GM19328 (cell line): ENCODE data around the gene ABL2.
"Not testable (repeated sequence)": the region's sequence is repeated elsewhere in the genome, so short reads cannot be mapped to it uniquely, and the experiment has no call there.

Experiments
- ATAC-seq: cut with Tn5 transposase; IDR thresholded peaks from one replicate; pipeline ENCODE4 v1.9.1; 2021; ENCODE audit warnings: mild to moderate bottlenecking, moderate library complexity; ENCODE audit not compliant: unreplicated experiment

The ABL2 gene

DNA sequence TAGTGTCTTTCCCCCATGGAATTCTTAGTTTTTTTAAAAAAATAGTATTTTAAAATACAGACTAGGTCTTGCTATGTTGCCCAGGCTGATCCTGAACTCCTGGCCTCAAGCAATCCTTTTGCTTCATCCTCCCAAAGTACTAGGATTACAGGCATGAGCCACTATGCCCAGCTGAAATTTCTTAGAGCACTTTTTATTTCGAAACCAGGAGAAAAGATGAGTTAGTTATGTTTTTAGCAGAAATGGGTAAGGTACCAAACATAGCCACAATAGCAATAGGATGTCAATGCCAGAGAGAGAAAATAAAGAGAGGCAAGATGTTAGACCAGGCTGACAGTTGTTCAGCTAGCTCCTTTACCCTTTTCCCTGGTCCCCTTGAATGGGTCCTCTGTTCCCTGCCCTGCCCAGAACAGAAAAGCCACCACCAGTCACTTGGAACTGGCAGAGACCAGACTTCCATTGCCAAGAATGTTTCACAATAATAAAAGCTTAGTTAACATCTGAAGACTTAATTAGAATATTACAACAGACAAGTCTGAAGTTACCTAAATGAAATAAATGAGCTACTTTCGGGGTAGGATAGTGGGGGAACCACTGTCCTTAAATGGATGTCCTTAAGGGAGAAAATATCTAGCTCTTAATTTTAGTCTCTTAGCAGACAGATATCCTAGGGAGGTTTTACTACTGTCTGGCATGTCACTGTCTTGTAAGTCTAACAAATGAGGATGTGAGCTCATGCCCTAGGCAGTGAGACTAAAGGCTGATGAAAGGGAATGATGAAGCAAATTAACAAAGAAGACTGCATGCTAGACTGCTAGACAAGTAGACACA is 54.3 kb downstream of the ABL2 start:
- no peak for ATAC-seq

DNA sequence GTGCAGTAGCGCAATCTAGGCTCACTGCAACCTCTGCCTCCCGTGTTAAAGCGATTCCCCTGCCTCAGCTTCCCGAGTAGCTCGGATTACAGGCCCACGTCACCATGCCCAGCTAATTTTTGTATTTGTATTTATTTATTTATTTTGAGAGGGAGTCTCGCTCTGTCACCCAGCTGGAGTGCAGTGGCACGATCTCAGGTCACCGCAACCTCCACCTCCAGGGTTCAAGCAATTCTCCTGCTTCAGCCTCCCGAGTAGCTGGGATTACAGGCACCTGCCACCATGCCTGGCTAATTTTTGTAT is 59.1 kb downstream of the ABL2 start:
- not testable (repeated sequence) for ATAC-seq

DNA sequence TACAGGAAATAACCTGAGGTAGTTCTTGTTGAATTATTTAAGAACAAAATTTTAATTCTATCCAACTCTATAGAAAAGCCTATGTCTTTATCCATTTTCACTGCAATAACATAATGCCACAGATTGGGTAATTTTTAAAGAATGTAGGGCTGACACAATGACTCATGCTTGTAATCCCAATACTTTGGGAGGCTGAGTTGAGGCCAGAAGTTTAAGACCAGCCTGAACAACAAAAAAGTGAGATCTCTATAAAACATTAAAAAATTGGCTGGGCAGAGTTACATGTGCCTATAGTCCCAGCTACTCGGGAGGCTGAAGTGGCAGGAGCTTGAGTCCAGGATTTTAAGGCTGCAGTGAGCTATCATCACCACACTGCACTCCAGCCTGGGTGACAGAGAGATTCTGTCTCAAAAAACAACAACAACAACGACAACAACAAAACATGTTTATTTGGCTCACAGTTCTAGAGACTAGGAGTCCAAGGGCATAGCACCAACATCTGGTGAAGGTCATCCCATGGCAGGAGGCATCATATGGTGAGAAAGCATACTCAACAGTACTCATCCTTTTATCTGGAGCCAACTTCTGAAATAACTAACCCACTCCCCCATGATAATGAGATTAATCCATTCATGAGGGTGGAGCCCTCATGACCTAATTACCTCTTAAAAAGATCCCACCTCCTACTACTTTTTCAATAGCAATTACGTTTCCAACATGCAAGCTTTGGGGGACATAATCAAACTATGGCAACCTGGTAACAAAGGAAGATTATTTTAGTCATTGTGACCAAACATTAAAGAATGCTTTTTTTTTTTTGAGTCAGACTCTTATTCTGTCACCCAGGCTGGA is 59.6 kb downstream of the ABL2 start:
- ATAC-seq, result no peak

DNA sequence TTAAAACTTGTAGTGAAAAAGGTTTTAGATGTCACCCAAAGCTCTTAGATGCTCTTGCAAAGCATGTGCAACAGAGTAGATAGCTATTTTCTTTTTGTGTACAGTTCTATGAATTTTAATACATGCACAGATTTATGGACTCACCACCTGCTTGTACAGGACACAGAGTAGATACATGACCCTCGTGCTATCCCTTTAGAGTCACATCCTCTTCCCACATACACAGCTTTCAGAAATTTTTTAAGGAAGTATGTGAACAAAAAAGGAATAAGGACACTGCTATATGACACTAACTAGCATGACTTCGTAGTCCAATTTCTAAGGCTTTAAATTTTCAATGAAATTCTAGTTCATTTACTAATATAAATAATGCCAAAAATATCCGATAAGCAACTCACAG is 60.9 kb downstream of the ABL2 start:
- no peak for ATAC-seq

DNA sequence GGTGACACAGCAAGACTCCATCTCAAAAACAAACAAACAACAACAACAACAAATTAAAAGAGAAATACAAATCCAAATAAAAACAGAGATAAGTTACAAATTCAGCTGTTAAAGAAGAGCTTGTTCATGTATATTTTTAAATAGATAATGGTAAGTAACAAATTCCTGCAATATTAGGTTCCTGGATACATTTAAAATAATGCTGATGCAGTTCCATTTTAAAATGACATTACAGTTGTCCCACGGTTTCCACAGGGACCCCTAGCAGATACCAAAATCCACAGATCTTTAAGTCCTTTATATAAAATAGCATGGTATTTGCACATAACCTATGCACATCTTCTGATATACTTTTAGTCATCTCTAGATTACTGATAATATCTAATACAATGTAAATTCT is 61.5 kb downstream of the ABL2 start:
- no peak for ATAC-seq

DNA sequence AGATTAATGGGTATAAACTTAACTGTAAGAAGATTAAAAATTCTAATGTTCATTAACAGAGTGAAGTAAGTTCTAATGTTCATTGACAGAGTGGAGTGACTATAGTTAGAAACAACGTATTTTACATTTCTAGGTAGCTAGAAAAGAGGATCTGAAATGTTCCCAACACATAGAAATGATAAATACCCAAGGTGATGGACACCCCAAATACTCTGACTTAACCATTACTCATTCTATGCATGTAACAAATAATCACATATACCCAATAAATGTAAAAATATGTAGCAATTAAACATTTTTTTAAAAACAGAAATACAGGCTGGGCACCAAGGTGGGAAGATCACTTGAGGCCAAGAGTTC is 62.1 kb downstream of the ABL2 start:
- ATAC-seq, result no peak

DNA sequence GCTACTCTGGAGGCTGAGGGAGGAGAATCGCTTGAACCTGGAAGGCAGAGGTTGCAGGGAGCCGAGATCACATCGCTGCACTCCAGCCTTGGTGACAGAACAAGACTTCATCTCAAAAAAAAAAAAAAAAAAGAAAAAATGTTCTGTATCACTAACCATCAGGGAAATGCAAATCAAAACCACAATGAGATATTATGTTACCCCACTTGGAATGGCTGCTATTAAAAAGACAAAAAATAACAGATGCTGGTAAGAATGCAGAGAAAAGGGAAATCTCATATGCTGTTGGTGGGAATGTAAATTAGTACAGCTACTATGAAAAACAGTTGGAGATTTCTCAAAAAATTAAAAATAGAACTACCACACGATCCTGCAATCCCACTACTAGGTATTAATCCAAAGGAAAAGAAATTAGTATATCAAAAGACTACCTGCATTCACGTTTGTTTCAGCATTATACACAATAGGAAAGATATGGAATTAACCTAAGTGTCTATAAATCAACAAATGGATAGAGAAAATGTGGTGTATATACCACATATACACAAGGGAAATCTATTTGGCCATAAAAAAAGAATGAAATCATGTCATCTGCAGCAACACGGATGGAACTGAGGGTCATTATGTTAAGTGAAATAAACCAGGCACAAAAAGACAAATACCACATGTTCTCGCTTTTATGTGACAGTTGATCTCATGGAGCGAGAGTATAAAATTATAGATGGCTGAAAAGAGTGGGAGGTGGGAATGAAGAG is 62.6 kb downstream of the ABL2 start:
- no peak for ATAC-seq

DNA sequence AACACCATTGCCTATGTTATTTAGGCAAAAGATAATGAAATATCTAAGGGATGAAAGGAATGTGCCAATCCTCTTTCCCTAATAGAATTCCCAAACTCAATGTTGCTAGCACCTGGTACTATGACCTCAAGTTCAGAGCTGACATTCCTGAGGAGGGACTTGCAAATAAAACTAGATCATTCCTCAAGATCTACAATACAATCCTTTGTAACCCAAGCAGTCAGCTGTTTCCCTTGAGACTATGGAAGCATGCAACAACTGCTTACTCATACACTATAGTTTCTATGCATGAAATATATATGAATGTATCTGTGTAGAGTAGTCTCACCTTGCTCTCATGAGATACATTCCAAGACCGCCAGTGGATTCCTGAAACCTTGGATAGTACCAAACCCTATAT is 65.0 kb downstream of the ABL2 start:
- ATAC-seq, result no peak

DNA sequence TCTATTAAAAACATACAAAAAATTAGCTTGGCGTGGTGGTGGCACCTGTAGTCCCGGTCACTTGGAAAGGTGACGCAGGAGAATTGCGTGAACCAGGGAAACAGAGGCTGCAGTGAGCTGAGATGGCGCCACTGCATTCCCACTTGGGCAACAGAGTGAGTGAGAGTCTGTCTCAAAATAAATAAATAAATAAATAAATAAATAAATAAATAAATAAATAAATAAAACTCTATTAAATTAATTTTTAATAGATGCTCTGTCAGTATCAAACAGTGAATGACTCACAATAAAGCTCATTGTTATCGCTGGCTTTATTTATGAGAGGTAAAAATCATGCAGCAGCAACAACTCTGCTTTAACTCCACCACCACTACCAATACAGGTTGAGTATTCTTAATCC is 72.8 kb downstream of the ABL2 start:
- no peak for ATAC-seq

DNA sequence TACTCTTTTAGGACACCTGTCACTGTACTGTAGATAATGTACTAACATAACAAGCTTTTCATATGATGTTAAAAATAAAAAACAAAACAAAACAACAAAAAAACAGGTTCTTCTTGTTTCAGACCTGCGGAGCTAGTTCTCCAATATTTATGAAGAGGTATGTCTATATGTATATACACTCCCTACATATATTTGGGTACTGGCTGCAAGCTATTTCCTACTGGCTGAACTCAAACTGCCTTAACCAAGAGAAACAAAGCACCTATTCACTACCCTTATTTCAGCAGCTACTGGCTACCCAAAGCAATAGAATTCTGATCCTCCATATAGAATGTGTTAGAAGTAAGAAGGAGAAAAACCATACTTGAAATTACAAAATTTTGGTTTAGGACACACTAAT is 73.5 kb downstream of the ABL2 start:
- no peak for ATAC-seq

DNA sequence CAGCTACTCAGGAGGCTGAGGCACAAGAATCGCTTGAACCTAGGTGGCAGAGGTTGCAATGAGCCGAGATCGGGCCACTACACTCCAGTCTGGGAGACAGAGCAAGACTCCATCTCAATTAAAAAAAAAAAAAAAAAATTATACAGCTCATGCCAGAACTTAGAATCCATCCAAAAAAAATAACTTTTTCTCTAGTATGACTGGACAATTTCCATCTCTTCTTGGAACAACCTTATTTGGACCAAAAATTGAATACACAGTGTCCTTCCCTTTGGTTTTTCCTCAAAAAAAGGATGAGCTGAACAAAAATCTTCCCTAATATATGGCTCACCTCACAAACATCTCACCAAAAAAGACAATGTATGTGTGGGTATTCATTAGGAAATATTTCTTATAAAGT is 73.9 kb downstream of the ABL2 start:
- ATAC-seq, result no peak

DNA sequence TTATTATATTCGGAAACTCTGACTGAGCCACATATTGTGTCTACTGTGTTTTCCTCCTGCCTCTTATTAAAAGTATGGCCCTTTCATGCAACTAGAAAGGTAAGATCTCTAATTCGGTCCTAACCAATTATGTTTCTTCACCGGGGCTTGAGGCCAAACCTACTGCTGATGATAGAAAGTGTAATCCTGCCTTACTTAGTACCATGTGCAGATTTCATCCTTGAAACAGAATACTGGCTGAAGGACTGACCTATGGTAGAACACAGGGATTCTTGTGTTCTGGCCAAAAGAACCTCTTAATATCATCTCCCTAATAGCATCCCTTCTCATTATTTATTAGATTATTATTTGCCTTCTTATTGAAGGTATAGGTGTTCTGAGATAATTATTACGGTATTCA is 75.0 kb downstream of the ABL2 start:
- no peak for ATAC-seq

DNA sequence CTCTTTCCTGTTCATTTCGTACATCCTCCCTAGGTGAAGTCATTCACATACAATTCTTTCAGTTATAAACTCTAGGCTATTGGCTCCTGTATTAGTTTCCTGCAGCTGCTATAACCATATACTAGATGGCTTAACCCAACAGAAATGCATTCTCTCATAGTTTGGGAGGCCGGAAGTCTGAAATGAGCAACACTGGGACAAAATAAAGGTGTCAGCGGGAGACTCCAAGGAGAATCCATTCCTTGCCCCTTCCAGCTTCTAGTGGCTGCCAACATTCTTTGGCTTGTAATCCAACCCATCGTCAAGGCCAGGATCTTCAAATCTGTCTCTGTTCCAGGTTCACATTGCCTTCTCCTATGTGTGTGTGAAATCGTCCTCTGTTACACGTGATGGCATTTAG is 76.3 kb downstream of the ABL2 start:
- no peak for ATAC-seq

DNA sequence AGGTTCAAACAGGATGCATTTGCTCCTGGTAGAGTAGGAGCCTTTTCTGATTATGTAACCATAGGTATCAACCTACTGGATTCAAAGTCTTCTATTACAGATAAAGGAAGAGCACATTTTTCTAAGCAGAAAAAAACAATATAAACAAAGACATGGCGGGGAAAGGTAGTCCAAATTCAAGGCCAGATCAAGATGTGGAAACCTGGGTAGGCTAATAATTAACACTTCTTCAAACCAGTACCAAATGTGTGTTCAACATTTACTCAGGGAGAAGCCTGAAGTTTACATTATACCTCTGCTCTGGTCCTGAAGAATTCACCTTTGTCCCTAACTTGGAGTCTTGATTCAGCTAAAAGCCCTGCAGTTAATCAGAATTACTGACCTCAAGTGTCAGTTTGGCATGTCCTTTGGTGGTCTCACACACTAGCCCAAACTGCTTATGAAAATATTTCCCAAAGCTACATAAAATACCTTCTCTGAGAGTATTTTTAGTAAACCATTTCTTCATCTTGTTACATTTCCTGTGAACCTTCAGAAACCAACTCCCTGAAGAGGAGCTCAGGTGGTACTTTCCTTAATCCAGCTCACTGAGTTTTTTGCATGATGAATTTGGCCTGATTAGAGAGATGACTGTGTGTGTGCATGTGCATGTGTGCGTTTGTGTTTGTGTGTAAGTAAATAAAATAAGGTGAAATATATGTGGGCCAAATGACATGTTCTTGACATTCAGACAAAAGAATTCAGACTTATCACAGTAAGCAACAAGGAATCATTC is 77.4 kb downstream of the ABL2 start:
- no peak for ATAC-seq

DNA sequence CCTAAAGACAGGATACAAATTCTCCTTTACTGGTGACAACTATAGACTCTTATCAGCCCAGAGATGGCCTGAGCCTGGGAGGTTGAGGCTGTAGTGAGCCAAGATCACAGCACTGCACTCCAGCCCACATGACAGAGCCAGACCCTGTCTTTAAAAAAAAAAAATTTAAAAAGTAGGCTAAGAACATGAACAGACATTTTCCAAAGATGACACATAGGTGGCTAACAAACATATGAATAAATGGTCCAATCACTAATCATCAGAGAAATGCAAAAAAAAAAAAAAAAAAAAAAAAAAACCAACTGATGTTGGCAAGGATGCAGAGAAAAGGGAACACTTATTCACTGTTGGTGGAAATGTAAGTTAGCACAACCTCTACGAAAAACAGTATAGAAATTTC is 82.6 kb downstream of the ABL2 start:
- ATAC-seq, result no peak

DNA sequence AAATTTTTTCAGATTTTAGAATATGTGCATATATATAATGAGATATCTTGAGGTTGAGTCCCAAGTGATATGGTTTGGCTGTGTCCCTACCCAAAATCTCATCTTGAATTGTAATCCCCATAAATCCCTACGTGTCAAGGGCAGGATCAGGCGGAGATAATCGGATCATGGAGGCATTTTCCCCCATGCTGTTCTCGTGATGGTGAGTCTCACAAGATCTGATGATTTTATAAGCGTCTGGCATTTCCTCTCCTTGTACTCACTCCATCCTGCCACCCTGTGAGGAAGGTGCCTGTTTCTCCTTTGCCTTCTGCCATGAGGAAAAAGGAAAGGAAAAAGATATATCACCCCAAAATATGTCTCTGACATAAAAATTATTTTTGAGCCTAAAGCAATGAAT is 83.0 kb downstream of the ABL2 start:
- ATAC-seq, result no peak

DNA sequence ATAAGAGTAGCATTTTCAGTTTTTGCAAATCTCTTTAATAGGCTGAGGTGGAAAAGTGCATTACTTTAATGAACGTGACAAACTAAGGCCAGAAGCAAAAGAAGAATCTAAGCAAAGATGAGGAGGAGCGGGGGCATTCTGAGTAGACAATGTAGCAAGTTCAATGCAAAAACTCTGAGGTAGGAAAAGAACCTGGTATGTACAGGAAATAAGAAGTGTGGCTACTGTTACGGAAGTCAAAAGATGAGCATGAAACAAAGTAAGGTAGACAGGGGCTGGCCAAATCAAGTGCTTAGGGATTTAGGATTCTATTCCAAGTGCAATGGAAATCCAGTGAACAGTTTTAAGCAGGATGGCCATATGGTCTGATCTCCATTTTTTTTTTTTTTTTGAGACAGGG is 84.0 kb downstream of the ABL2 start:
- ATAC-seq, result no peak

DNA sequence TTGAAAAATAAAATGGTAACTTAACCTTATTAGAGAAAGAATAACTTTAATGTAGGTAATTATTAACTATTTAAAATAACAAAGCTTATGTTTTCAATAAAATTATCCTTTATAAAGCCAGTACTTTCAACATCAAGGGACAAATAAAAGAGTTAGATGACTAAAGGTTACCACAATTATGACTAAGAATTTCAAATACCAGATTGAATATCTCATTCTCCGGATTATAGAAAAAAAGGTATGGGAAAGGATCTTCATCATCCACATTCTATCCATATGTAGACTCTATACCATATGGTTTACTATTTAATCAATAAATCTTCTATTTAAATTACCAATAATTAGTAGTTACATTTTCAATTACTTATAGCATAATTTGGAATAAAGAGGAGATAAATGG is 84.9 kb downstream of the ABL2 start:
- no peak for ATAC-seq

DNA sequence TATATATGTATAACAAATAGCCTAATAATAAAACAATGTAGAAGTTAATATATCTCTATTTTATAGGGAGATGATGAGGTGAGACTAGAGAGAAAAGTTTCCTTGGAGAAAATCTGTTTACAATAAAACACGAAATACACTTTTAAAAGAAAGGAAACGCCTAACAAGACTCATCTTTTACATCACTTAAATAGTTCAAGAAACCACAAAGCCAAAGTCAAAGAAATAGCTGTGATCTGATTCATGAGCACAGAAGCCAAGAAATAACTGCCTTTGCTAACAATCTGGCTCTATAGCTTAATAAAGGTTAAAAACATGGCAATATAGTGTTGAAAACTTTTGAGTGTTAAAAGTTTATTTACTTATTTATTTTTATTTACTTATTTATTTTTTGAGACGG is 86.2 kb downstream of the ABL2 start:
- no peak for ATAC-seq

DNA sequence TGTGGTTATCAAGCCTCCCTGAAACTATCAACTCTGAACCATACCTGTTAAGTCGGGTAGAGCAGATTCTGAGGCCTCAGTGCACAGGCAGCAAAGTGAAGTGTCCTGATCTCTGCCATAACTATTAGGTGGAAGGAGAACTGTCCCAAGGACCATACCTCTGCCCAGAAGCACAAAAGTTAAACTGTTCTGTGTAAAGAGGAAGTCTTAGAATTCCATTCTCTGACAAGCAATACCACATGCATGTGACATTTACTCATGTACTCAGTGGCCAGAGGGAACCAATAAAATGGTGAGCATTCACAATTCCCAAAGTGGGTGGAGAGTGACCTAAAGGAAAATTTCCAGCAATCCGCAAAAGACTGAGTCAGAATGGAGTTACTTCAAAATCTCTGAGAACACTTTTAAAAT is 86.6 kb downstream of the ABL2 start:
- no peak for ATAC-seq

DNA sequence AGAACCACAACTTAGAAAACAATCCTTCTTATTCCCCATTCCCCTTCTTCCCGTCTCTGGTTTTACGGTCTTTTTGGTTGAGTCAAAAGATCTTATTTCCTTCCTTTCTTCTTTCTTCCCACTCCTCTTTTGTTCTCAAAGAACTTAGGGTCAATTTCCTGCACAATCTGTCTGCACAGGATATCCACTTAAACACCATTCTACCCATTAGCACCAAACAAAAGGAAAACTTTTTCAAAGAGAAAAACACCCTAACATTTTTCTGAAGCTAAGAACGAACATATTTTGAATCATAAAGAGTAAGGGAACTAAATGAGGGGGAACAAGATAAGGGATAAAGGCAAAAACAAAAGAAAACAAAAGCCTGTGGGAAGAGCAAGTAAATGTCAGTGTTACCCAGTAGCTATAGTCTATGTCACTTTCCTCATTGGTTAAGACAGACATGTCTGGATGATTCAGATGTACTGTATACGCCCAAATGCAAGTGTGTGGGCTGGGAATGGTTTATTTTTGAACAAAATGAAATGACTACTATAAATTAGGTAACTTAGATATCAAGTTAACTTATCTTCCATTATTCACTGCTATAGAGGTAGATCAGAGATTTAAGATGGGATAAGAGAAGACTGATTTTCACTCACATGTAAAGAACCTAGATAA is 87.8 kb downstream of the ABL2 start:
- no peak for ATAC-seq
